OCI-LY3 (cell line): ENCODE results near the gene SF3B6.
"Not testable (repeated sequence)": the region's sequence is repeated elsewhere in the genome, so short reads cannot be mapped to it uniquely, and the experiment has no call there.

Source experiments
- H2AFZ ChIP-seq: fragments of 200-600, 300-600 bp; shearing (Covaris generic); 2 replicates; pipeline ENCODE4 v1.6.0; 2014; ENCODE audit warnings: antibody characterized with exemption, low read depth, low read length
- H3K27ac ChIP-seq: fragments of 200-600, 300-600 bp; sonication (generic); 2 replicates; pipeline ENCODE4 v1.5.1; 2014; ENCODE audit warnings: mild to moderate bottlenecking, low read length, moderate library complexity, mixed read lengths
- H3K27me3 ChIP-seq: fragments of 200-600, 300-600 bp; sonication (generic); 2 replicates; pipeline ENCODE4 v1.6.1; 2014; ENCODE audit warnings: low read depth, low read length, mixed read lengths
- H3K36me3 ChIP-seq: fragments of 200-600, 300-600 bp; sonication (generic); replicated peaks from 2 replicates; pipeline ENCODE3; 2014; ENCODE audit warnings: low read depth, low read length, mixed read lengths
- H3K4me1 ChIP-seq: fragments of 300-600, 200-600 bp; sonication (generic); 2 replicates; pipeline ENCODE4 v1.6.1; 2014; ENCODE audit warnings: low read length, mixed read lengths
- H3K4me2 ChIP-seq: fragments of 200-600, 300-600 bp; sonication (generic); 2 replicates; pipeline ENCODE4 v1.6.1; 2014; ENCODE audit warnings: low read length, mixed read lengths
- H3K4me3 ChIP-seq: fragments of 300-600, 200-600 bp; sonication (generic); 2 replicates; pipeline ENCODE4 v1.5.1; 2014; ENCODE audit warnings: antibody characterized with exemption, mild to moderate bottlenecking, low read length, moderate library complexity
- H3K79me2 ChIP-seq: fragments of 300-600, 200-600 bp; shearing (Covaris generic); 2 replicates; pipeline ENCODE4 v1.6.1; 2014; ENCODE audit warnings: mild to moderate bottlenecking, low read length, mixed read lengths
- H3K9ac ChIP-seq: fragments of 300-600, 200-600 bp; shearing (Covaris generic); 2 replicates; pipeline ENCODE4 v1.6.0; 2014; ENCODE audit warnings: mild to moderate bottlenecking, low read length, moderate library complexity
- H3K9me3 ChIP-seq: fragments of 200-600, 300-600 bp; shearing (Covaris generic); 2 replicates; pipeline ENCODE4 v1.6.1; 2014; ENCODE audit warnings: low read length, mixed read lengths; ENCODE audit not compliant: insufficient read depth
- H4K20me1 ChIP-seq: fragments of 200-600, 300-600 bp; sonication (generic); 2 replicates; pipeline ENCODE4 v1.6.1; 2016; ENCODE audit warnings: low read length, mixed read lengths; ENCODE audit not compliant: insufficient read depth
- CTCF ChIP-seq: fragments of 200-600, 300-600 bp; sonication (generic); IDR thresholded peaks from 2 replicates; pipeline ENCODE4 v1.5.1; 2014; ENCODE audit warnings: antibody characterized with exemption, low read length, low read depth
- EZH2phosphoT487 ChIP-seq: fragments of 200-600 bp; shearing (Covaris generic); IDR thresholded peaks from 2 replicates; pipeline ENCODE4 v1.6.1; 2018; ENCODE audit warnings: antibody characterized with exemption, mixed run types, low read depth

Gene SF3B6

GRCh38 chr2:24115057-24115456 is 38.9 kb upstream of the SF3B6 start:
- no peak overlapping the region for H3K27ac ChIP-seq
- no peak overlapping the region for H3K4me2 ChIP-seq
- no peaks in the 10 kb centered on the region for H3K79me2 ChIP-seq
- H3K4me1 ChIP-seq, result no peaks in the 10 kb centered on the region
- H4K20me1 ChIP-seq, result no peaks in the 10 kb centered on the region
- no peaks in the 10 kb centered on the region for H3K27me3 ChIP-seq
- no peak overlapping the region for H2AFZ ChIP-seq
- no peak overlapping the region for H3K9ac ChIP-seq
- TF ChIP-seq CTCF (no peak), EZH2phosphoT487 (no peak)
- H3K36me3 ChIP-seq, result no peaks in the 10 kb centered on the region
- no peaks in the 10 kb centered on the region for H3K9me3 ChIP-seq
- no peak overlapping the region for H3K4me3 ChIP-seq

GRCh38 chr2:24111407-24111901 is 35.3 kb upstream of the SF3B6 start:
- no peaks in the 10 kb centered on the region for H3K36me3 ChIP-seq
- no peaks in the 10 kb centered on the region for H3K9me3 ChIP-seq
- H2AFZ ChIP-seq, result no peak overlapping the region
- no peak overlapping the region for H3K27ac ChIP-seq
- H3K79me2 ChIP-seq, result no peaks in the 10 kb centered on the region
- no peaks in the 10 kb centered on the region for H4K20me1 ChIP-seq
- H3K4me3 ChIP-seq, result no peak overlapping the region
- no peak overlapping the region for H3K4me2 ChIP-seq
- H3K9ac ChIP-seq, result no peak overlapping the region
- TF ChIP-seq EZH2phosphoT487 (no peak), CTCF (no peak)
- H3K27me3 ChIP-seq, result no peaks in the 10 kb centered on the region
- no peaks in the 10 kb centered on the region for H3K4me1 ChIP-seq

- no peak overlapping the region for H3K27ac ChIP-seq
- H3K9ac ChIP-seq, result no peak overlapping the region
- no peak overlapping the region for H3K4me3 ChIP-seq
- H3K36me3 ChIP-seq, result no peaks in the 10 kb centered on the region
- no peaks in the 10 kb centered on the region for H4K20me1 ChIP-seq
- no peaks in the 10 kb centered on the region for H3K9me3 ChIP-seq
- TF ChIP-seq EZH2phosphoT487 (no peak), CTCF (no peak)
- H3K27me3 ChIP-seq, result no peaks in the 10 kb centered on the region
- no peaks in the 10 kb centered on the region for H3K4me1 ChIP-seq
- no peak overlapping the region for H2AFZ ChIP-seq
- H3K4me2 ChIP-seq, result no peak overlapping the region
- H3K79me2 ChIP-seq, result no peaks in the 10 kb centered on the region
Observed at GRCh38 chr2:24110660-24111303, 34.7 kb upstream of the SF3B6 start.

GRCh38 chr2:24109431-24109830 is 33.3 kb upstream of the SF3B6 start:
- not testable (repeated sequence) for H3K79me2 ChIP-seq, H3K27ac ChIP-seq, H2AFZ ChIP-seq, H3K9me3 ChIP-seq, H3K27me3 ChIP-seq, H4K20me1 ChIP-seq, H3K9ac ChIP-seq, H3K4me3 ChIP-seq, H3K4me1 ChIP-seq, H3K4me2 ChIP-seq, H3K36me3 ChIP-seq
